Measurements from ENCODE around the gene VN1R5. TPM values are rescaled to one million over a fixed set of nuclear protein-coding genes. Genes with fewer than 3 reads are reported as not detected.

The VN1R5 gene
- total RNA-seq, 1 experiment from 2014 or later, result not detected

- ChIA-PET POLR2A (interaction anchor here (0.5 to 5.3 kb wide), 5 partner anchors 11 to 121 kb away, joined by 3 to 53 read pairs (median 10); partner anchors contain the start of gene ZNF496), CTCF (interaction anchor here (0.9 kb wide), 1 partner anchor 304 kb away, joined by 3 read pairs; no protein-coding TSS in a partner anchor)
- Mint-ChIP-seq H3K27ac (ENCODE audit: low read depth, unreplicated experiment) (peak overlapping the region; percentile 98), H3K9me3 (ENCODE audit: unreplicated experiment) (no peaks in the 10 kb centered on the region), H3K36me3 (ENCODE audit: insufficient read depth, unreplicated experiment) (peaks cover 6% of the 10 kb centered on the region), H3K4me3 (ENCODE audit: unreplicated experiment) (no peak overlapping the region), H3K4me1 (ENCODE audit: insufficient read depth, unreplicated experiment) (peaks cover 23% of the 10 kb centered on the region), H3K27me3 (ENCODE audit: insufficient read depth, unreplicated experiment) (peaks cover 32% of the 10 kb centered on the region)
- TF ChIP-seq CTCF (IDR thresholded peaks at IDR 0.05; ENCODE audit: unreplicated experiment), result no peak
- no peak for DNase-seq (ENCODE audit: unreplicated experiment)
- intact Hi-C loops (cut with micrococcal nuclease), result no loop called here
- no TSS peak for BruUV-seq (replicated peaks)
Measured at GRCh38 chr1:247211339-247211738, 44.5 kb upstream of the VN1R5 start.

- ChIA-PET POLR2A (interaction anchor here (0.5 to 5.3 kb wide), 4 partner anchors 10 to 120 kb away, joined by 3 to 53 read pairs (median 8); partner anchors contain the start of gene ZNF496), CTCF (interaction anchor here (0.5 to 1.3 kb wide), 6 partner anchors 14 to 305 kb away, joined by 3 to 4 read pairs (median 3); no protein-coding TSS in a partner anchor)
- BruUV-seq (replicated peaks), result no TSS peak
- Mint-ChIP-seq H3K36me3 (ENCODE audit: insufficient read depth, unreplicated experiment) (no peaks in the 10 kb centered on the region), H3K4me1 (ENCODE audit: insufficient read depth, unreplicated experiment) (peaks cover 23% of the 10 kb centered on the region), H3K9me3 (ENCODE audit: unreplicated experiment) (no peaks in the 10 kb centered on the region), H3K4me3 (ENCODE audit: unreplicated experiment) (no peak overlapping the region), H3K27ac (ENCODE audit: low read depth, unreplicated experiment) (peak overlapping the region; percentile 98), H3K27me3 (ENCODE audit: insufficient read depth, unreplicated experiment) (peaks cover 39% of the 10 kb centered on the region)
- no peak for TF ChIP-seq CTCF (IDR thresholded peaks at IDR 0.05; ENCODE audit: unreplicated experiment)
- intact Hi-C loops (cut with micrococcal nuclease), result no loop called here
- DNase-seq (ENCODE audit: unreplicated experiment), result no peak
Measured at GRCh38 chr1:247212012-247212411, 43.9 kb upstream of the VN1R5 start.

- BruUV-seq (replicated peaks), result no TSS peak
- Mint-ChIP-seq H3K27me3 (ENCODE audit: insufficient read depth, unreplicated experiment) (peaks cover 47% of the 10 kb centered on the region), H3K4me1 (ENCODE audit: insufficient read depth, unreplicated experiment) (peaks cover 17% of the 10 kb centered on the region), H3K4me3 (ENCODE audit: unreplicated experiment) (no peak overlapping the region), H3K27ac (ENCODE audit: low read depth, unreplicated experiment) (no peak overlapping the region), H3K36me3 (ENCODE audit: insufficient read depth, unreplicated experiment) (no peaks in the 10 kb centered on the region), H3K9me3 (ENCODE audit: unreplicated experiment) (no peaks in the 10 kb centered on the region)
- ChIA-PET POLR2A (interaction anchor here (0.7 to 5.3 kb wide), 5 partner anchors 9 to 119 kb away, joined by 3 to 53 read pairs (median 4); partner anchors contain the start of genes ZNF496 and ZNF669), CTCF (interaction anchor here (0.9 to 1.3 kb wide), 5 partner anchors 13 to 306 kb away, joined by 3 to 4 read pairs (median 3); no protein-coding TSS in a partner anchor)
- TF ChIP-seq CTCF (IDR thresholded peaks at IDR 0.05; ENCODE audit: unreplicated experiment), result no peak
- peak; percentile 24 for DNase-seq (ENCODE audit: unreplicated experiment)
- intact Hi-C loops (cut with micrococcal nuclease), result no loop called here
Measured at GRCh38 chr1:247212627-247213617, 43.0 kb upstream of the VN1R5 start.

GRCh38 chr1:247216261-247216660 lies 39.6 kb upstream of the VN1R5 start:
- no peaks in the 10 kb centered on the region for H3K9me3 Mint-ChIP-seq (ENCODE audit: unreplicated experiment)
- BruUV-seq (replicated peaks), result no TSS peak
- CTCF ChIA-PET, result interaction anchor here (0.8 to 1.0 kb wide), 2 partner anchors 9 to 272 kb away, joined by 4 read pairs; no protein-coding TSS in a partner anchor
- POLR2A ChIA-PET, result no interaction called here
- H3K4me3 Mint-ChIP-seq (ENCODE audit: unreplicated experiment), result no peak overlapping the region
- peaks cover 54% of the 10 kb centered on the region for H3K27me3 Mint-ChIP-seq (ENCODE audit: insufficient read depth, unreplicated experiment)
- intact Hi-C loops (cut with micrococcal nuclease), result no loop called here
- H3K27ac Mint-ChIP-seq (ENCODE audit: low read depth, unreplicated experiment), result no peak overlapping the region
- H3K4me1 Mint-ChIP-seq (ENCODE audit: insufficient read depth, unreplicated experiment), result peaks cover 6% of the 10 kb centered on the region
- no peaks in the 10 kb centered on the region for H3K36me3 Mint-ChIP-seq (ENCODE audit: insufficient read depth, unreplicated experiment)
- TF ChIP-seq CTCF (IDR thresholded peaks at IDR 0.05; ENCODE audit: unreplicated experiment), result no peak
- DNase-seq (ENCODE audit: unreplicated experiment), result no peak

Data from MCF 10A (cell line).